A549 treated with DMSO at 1 μM for 4 hours (cell line): ENCODE data around the gene OR10K2. TPM values are rescaled to one million over a fixed set of nuclear protein-coding genes. Genes with fewer than 3 reads are reported as not detected.

Source experiments
- total RNA-seq: library from RNA; stranded (reverse); fragments of 200-300 nt; extraction: Qiagen RNA extraction; gene quantifications from 5 replicates; pipeline ENCODE4 v1.2.3, GENCODE V29; 2022; ENCODE audit warnings: low read depth

OR10K2 gene
- not detected in 5 replicates for total RNA-seq

GRCh38 chr1:158426137-158426536, at the start of gene OR10K2:
TSS of gene OR10K2 (minus strand) at chr1:158426237. CDS start at chr1:158420866, 5,371 bp downstream.

GRCh38 chr1:158471920-158472319, 45.9 kb upstream of the OR10K2 start, which contains the start of gene OR10R2:
TSS of gene OR10R2 (plus strand) at chr1:158472220. CDS start at chr1:158472326, 106 bp downstream.

GRCh38 chr1:158461534-158461933, 35.5 kb upstream of the OR10K2 start, which contains the start of gene OR10K1:
TSS of gene OR10K1 (plus strand) at chr1:158461834. CDS start at chr1:158465562, 3,728 bp downstream.

GRCh38 chr1:158398818-158399514, 27.1 kb downstream of the OR10K2 start, which contains the start of gene OR10T2:
TSS of gene OR10T2 (minus strand) at chr1:158399466. CDS start at chr1:158399466, 0 bp downstream.

Other genes starting within 250 kb of the OR10K2 start
- gene CD1D, start 245.3 kb downstream of the OR10K2 start, total RNA-seq: 0.05 TPM in 1 of 5 replicates, not detected in the others
- not detected in 5 replicates for gene CD1A, start 171.8 kb downstream of the OR10K2 start, total RNA-seq
- not detected in 5 replicates for gene CD1C, start 136.3 kb downstream of the OR10K2 start, total RNA-seq
- gene CD1B, start 94.7 kb downstream of the OR10K2 start, total RNA-seq: not detected in 5 replicates
- not detected in 5 replicates for gene CD1E, start 72.3 kb downstream of the OR10K2 start, total RNA-seq
- gene OR10T2, start 26.8 kb downstream of the OR10K2 start, total RNA-seq: not detected in 5 replicates
- not detected in 5 replicates for gene OR10K1, start 35.6 kb upstream of the OR10K2 start, total RNA-seq
- not detected in 5 replicates for gene OR10R2, start 46.0 kb upstream of the OR10K2 start, total RNA-seq
- gene OR6Y1, start 128.2 kb upstream of the OR10K2 start, total RNA-seq: not detected in 5 replicates
- not detected in 5 replicates for gene OR6P1, start 144.3 kb upstream of the OR10K2 start, total RNA-seq
- gene OR10X1, start 153.7 kb upstream of the OR10K2 start, total RNA-seq: not detected in 5 replicates
- not detected in 5 replicates for gene OR10Z1, start 179.0 kb upstream of the OR10K2 start, total RNA-seq